ENCODE data around the gene GLG1. TPM values are rescaled to one million over a fixed set of nuclear protein-coding genes. Genes with fewer than 3 reads are reported as not detected.

The GLG1 gene
- total RNA-seq, 6 experiments from 2014 or later: 42.4 to 65.1 (median 44.7) TPM

GRCh38 chr16:74497761-74498160, 109.2 kb downstream of the GLG1 start:
- DNase-seq (no peak), ATAC-seq (no peak)
- Histone ChIP-seq H3K27me3 (no peaks in the 10 kb centered on the region), H3K4me3 (no peak overlapping the region), H3K36me3 (peaks cover 0 to 32% (median 13%) of the 10 kb centered on the region in 4 donors), H3K9me3 (no peaks in the 10 kb centered on the region), H3K27ac (no peak overlapping the region), H3K4me1 (peaks cover 0 to 8% (median 0%) of the 10 kb centered on the region in 4 donors)
- intact Hi-C loops (cut with DNase I): no loop called here
- no peak for TF ChIP-seq CTCF (IDR thresholded peaks at IDR 0.05)
- TF ChIP-seq POLR2A (IDR thresholded peaks at IDR 0.05): no peak
- WGBS (ENCODE audit: insufficient coverage, low coverage, low lambda C conversion rate, missing lambda C conversion rate): 90% methylated on average over 3 of the region's 3 CpGs

- TF ChIP-seq POLR2A (IDR thresholded peaks at IDR 0.05) (no peak), CTCF (IDR thresholded peaks at IDR 0.05) (no peak)
- H3K36me3 ChIP-seq: peaks cover 0 to 36% (median 16%) of the 10 kb centered on the region in 4 donors
- no peak overlapping the region for H3K27ac ChIP-seq
- H3K4me1 ChIP-seq: no peaks in the 10 kb centered on the region
- ATAC-seq (no peak), DNase-seq (no peak)
- no peaks in the 10 kb centered on the region for H3K9me3 ChIP-seq
- no peak overlapping the region for H3K4me3 ChIP-seq
- no peaks in the 10 kb centered on the region for H3K27me3 ChIP-seq
- 100% methylated on average over 3 of the region's 3 CpGs for WGBS (ENCODE audit: insufficient coverage, low coverage, low lambda C conversion rate, missing lambda C conversion rate)
- intact Hi-C loops (cut with DNase I): no loop called here
These were observed 110.9 kb downstream of the GLG1 start for GRCh38 chr16:74496054-74496453.

DNA sequence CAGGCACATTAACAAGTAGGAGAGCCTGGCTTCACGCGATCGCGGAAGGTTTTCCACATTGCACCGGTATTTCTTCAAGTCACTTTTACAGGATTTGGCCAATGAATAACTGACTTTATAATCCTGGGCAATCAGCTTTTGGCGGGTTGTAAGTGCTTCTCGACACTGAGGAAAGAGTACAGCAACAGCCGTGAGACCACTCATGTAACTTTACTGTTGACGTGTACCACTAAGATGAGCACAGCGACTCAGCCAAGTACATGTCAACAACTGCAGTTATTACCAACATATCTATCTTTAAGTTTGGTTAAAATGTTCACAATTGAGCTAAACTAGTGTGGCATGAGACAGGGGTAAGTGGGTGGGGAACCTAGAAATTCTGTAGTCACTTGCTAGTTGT, 113.9 kb downstream of the GLG1 start:
- H3K27me3 ChIP-seq: no peaks in the 10 kb centered on the region
- ATAC-seq (no peak), DNase-seq (no peak)
- H3K27ac ChIP-seq: no peak overlapping the region
- intact Hi-C loops (cut with DNase I): no loop called here
- H3K36me3 ChIP-seq: peaks cover 0 to 44% (median 24%) of the 10 kb centered on the region in 4 donors
- H3K4me1 ChIP-seq: no peaks in the 10 kb centered on the region
- TF ChIP-seq POLR2A (IDR thresholded peaks at IDR 0.05) (no peak), CTCF (IDR thresholded peaks at IDR 0.05) (no peak)
- H3K4me3 ChIP-seq: no peak overlapping the region
- 98% methylated on average over 10 of the region's 10 CpGs for WGBS (ENCODE audit: insufficient coverage, low coverage, low lambda C conversion rate, missing lambda C conversion rate)
- no peaks in the 10 kb centered on the region for H3K9me3 ChIP-seq

DNA sequence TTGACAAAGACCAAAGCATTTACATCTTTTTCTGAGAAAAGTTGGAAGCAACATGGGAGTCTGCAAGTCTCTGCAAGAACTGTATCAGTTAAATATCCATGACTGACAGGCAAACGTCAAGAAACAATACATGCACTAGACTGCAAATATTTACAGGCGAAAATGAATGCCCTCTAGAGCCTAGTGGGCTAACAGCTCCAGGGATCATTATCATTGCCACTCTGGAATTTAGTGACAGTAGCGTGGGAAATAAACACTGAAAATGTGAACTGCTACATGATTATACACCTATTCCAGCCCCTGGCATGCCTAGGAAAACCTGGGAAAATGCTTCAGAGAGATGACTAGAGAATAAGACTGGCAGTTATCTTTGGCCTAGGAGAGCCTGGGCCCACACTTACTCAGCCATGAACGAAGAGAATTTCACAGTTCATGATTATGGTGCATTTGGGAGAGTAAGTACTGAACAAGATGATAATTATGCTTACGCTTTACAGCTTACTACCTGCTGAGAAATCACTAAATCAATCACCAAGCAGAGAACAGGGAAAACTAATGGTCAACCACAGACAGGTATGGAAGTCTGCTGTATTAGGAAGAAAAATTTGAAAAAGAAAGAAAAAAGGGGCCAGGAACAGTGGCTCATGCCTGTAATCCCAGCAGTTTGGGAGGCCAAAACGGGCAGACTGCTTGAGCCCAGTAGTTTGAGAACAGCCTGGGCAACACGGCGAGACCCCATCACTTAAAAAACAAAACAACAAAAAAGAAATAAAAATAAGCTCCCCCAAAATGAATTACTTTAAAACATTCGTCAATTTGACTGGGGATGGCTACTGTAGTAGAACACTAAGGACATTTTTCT, 119.0 kb downstream of the GLG1 start:
- H3K9me3 ChIP-seq: no peaks in the 10 kb centered on the region
- WGBS (ENCODE audit: insufficient coverage, low coverage, low lambda C conversion rate, missing lambda C conversion rate): 90% methylated on average over 8 of the region's 9 CpGs
- no peak for DNase-seq
- no peak overlapping the region for H3K27ac ChIP-seq
- H3K27me3 ChIP-seq: no peaks in the 10 kb centered on the region
- peaks cover 0 to 32% (median 16%) of the 10 kb centered on the region in 4 donors for H3K36me3 ChIP-seq
- H3K4me1 ChIP-seq: no peaks in the 10 kb centered on the region
- no peak for TF ChIP-seq CTCF (IDR thresholded peaks at IDR 0.05)
- TF ChIP-seq POLR2A (IDR thresholded peaks at IDR 0.05): no peak
- no peak for ATAC-seq
- no peak overlapping the region for H3K4me3 ChIP-seq
- intact Hi-C loops (cut with DNase I): no loop called here

Measured in right lobe of liver (tissue), 6 donors.